Neural cell (in vitro differentiated cells): ENCODE data around the gene POMT1.

Experiments
- EP300 ChIP-seq: fragments of 450-650 bp; conservative IDR thresholded peaks from 2 replicates; pipeline ENCODE4 v1.6.1; 2014; ENCODE audit warnings: antibody characterized with exemption, mild to moderate bottlenecking, moderate library complexity; ENCODE audit not compliant: poor library complexity, severe bottlenecking
- EZH2 ChIP-seq: fragments of 200-600, 300-800 bp; shearing (Covaris generic), sonication (generic); IDR thresholded peaks from 2 replicates; pipeline ENCODE4 v1.6.1; 2014; ENCODE audit warnings: antibody characterized with exemption, low read length, borderline replicate concordance, mild to moderate bottlenecking; ENCODE audit not compliant: insufficient read depth, poor library complexity, severe bottlenecking
- POLR2AphosphoS5 ChIP-seq: IDR thresholded peaks from 2 replicates; pipeline ENCODE4 v1.6.1; 2012
- REST ChIP-seq: IDR thresholded peaks from 2 replicates; pipeline ENCODE4 v1.6.1; 2012; ENCODE audit warnings: borderline replicate concordance
- TF ChIP-seq, protein P1 (sequence below): fragments of 450-650 bp; IDR thresholded peaks from 2 replicates; pipeline ENCODE4 v1.5.1; 2014; ENCODE audit warnings: antibody characterized with exemption, mild to moderate bottlenecking, moderate library complexity; ENCODE audit not compliant: poor library complexity, severe bottlenecking

DNA sequence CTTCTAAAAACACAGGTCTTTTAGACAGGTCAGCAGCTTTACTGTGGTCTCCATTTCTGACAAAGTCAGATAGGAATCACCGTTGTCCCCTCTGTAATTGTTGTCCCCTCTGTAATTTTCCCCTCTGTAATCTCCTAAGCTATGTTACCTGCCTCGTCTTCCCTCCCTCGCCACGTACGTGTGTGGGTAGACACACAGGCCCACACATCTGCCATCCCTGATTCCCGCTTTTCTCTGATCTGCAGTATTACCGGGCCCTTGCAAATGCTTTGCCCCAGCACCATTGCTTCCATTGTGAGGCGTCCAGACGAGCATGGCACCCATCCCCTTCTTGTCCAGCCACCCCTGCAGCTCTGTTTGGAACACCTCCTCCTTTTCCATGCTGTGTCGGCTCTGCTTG lies 45.0 kb upstream of the POMT1 start:
- TF ChIP-seq EZH2 (no peak), POLR2AphosphoS5 (no peak), REST (no peak), EP300 (no peak)
- TF ChIP-seq, protein P1, sequence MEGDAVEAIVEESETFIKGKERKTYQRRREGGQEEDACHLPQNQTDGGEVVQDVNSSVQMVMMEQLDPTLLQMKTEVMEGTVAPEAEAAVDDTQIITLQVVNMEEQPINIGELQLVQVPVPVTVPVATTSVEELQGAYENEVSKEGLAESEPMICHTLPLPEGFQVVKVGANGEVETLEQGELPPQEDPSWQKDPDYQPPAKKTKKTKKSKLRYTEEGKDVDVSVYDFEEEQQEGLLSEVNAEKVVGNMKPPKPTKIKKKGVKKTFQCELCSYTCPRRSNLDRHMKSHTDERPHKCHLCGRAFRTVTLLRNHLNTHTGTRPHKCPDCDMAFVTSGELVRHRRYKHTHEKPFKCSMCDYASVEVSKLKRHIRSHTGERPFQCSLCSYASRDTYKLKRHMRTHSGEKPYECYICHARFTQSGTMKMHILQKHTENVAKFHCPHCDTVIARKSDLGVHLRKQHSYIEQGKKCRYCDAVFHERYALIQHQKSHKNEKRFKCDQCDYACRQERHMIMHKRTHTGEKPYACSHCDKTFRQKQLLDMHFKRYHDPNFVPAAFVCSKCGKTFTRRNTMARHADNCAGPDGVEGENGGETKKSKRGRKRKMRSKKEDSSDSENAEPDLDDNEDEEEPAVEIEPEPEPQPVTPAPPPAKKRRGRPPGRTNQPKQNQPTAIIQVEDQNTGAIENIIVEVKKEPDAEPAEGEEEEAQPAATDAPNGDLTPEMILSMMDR: no peak
